HL-60 (cell line): ENCODE measurements around the gene CD300H.

Source experiments
- CTCF ChIP-seq: IDR thresholded peaks from one replicate; pipeline ENCODE4 v1.5.1; 2011; ENCODE audit warnings: low read length, control low read depth, inconsistent platforms; ENCODE audit not compliant: insufficient read depth
- POLR2AphosphoS5 ChIP-seq: IDR thresholded peaks from 2 replicates; pipeline ENCODE4 v1.6.1; 2012; ENCODE audit warnings: low read depth

DNA sequence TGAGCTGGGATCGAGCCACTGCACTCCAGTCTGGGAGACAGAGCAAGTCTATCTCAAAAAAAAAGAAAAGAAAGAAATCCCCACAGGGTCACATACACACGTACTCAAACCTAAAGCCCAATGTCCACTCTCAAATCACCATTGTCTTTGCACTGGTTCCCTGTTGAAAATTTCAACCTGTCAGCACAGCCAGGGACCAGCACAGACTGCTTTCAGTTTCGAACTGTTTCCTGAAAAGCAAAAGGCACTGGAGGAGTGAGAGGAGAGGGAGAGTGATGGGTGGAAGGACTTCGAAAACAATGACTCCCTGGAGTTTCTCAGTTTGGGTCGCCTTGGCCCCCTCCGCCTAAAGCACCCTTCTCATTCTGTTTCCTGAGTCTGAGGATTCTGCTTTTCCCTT, 12.4 kb downstream of the CD300H start:
- TF ChIP-seq POLR2AphosphoS5 (no peak), CTCF (no peak)
